T-cell (primary cell): ENCODE data around the gene ZRANB1. TPM values are rescaled to one million over a fixed set of nuclear protein-coding genes. Genes with fewer than 3 reads are reported as not detected.

Source experiments
- ATAC-seq, 4 experiments: fragments of 200-7000 bp in 3 of 4; fragments of 150-1000 bp in 1 of 4; cut with Tn5 transposase; replicated peaks in 1 of 4; 1 replicate in 3 of 4; 2 replicates in 1 of 4; pipeline ENCODE4 v1.10.0; 2021; ENCODE audit warnings: moderate library complexity in 3 of 4, mild to moderate bottlenecking in 2 of 4, moderate number of reproducible peaks in 1 of 4
- CTCF ChIA-PET, 2 donors: fragments of 300-600 bp; sonication (Branson Sonifier 250); formaldehyde crosslinking; loops; one replicate each; lab custom pipeline; 2022; ENCODE audit warnings: antibody characterized with exemption in 2 of 2; lab: Charles Lee
- POLR2A ChIA-PET, 2 donors: fragments of 300-600 bp; sonication (Branson Sonifier 250); formaldehyde crosslinking; loops; one replicate each; lab custom pipeline; 2022; ENCODE audit warnings: antibody characterized with exemption in 2 of 2; lab: Charles Lee
- DNase-seq, 35 experiments: peaks; one replicate each; pipeline versions ENCODE4 v3.0.0 to v3.0.0-alpha.2; 2013 to 2023
- H3K27ac ChIP-seq: one replicate; pipeline ENCODE4 v1.5.1; 2013; ENCODE audit warnings: low read length
- H3K27me3 ChIP-seq, 2 experiments: replicated peaks in 1 of 2; 1 replicate in 1 of 2; 2 replicates in 1 of 2; pipeline versions ENCODE4 v1.6.1 to v1.7.0; 2013; ENCODE audit warnings: low read length in 1 of 2, mixed read lengths in 1 of 2; ENCODE audit not compliant: control insufficient read depth in 2 of 2, insufficient read depth in 2 of 2; ENCODE audit errors: extremely low read depth in 1 of 2
- H3K36me3 ChIP-seq, 2 donors: 1 replicate in 1 of 2; 2 replicates in 1 of 2; pipeline versions ENCODE4 v1.6.1 to v1.7.0; 2013; ENCODE audit warnings: low read length in 1 of 2; ENCODE audit not compliant: control insufficient read depth in 2 of 2, insufficient read depth in 1 of 2; ENCODE audit errors: extremely low read depth in 1 of 2
- H3K4me1 ChIP-seq, 2 experiments: 1 replicate in 1 of 2; 2 replicates in 1 of 2; pipeline versions ENCODE4 v1.6.1 to v1.7.0; 2013; ENCODE audit warnings: low read length in 2 of 2, mixed read lengths in 1 of 2; ENCODE audit not compliant: insufficient read depth in 2 of 2, control insufficient read depth in 1 of 2; ENCODE audit errors: extremely low read depth in 1 of 2
- H3K4me3 ChIP-seq, 2 donors: 1 replicate in 1 of 2; 2 replicates in 1 of 2; pipeline versions ENCODE4 v1.5.1 to v1.7.0; 2013; ENCODE audit warnings: mild to moderate bottlenecking in 2 of 2, low read length in 1 of 2, moderate library complexity in 1 of 2; ENCODE audit not compliant: control insufficient read depth in 1 of 2; ENCODE audit errors: extremely low read depth in 1 of 2
- H3K9me3 ChIP-seq: 2 replicates; pipeline ENCODE4 v1.7.0; 2013
- H3K27ac Mint-ChIP-seq, 2 donors: one replicate each; pipeline ENCODE4 v1.8.0; 2020 to 2021; ENCODE audit warnings: mild to moderate bottlenecking in 2 of 2, mixed read lengths in 2 of 2
- H3K27me3 Mint-ChIP-seq, 2 donors: one replicate each; pipeline ENCODE4 v1.8.0; 2021 to 2022; ENCODE audit warnings: mixed read lengths in 2 of 2
- H3K36me3 Mint-ChIP-seq: one replicate; pipeline ENCODE4 v1.8.0; 2021; ENCODE audit warnings: mixed read lengths
- H3K4me1 Mint-ChIP-seq, 3 donors: one replicate each; pipeline ENCODE4 v1.8.0; 2020 to 2022; ENCODE audit warnings: mixed read lengths in 3 of 3, mild to moderate bottlenecking in 1 of 3
- H3K4me3 Mint-ChIP-seq, 3 donors: one replicate each; pipeline ENCODE4 v1.8.0; 2020 to 2022; ENCODE audit warnings: mild to moderate bottlenecking in 3 of 3, mixed read lengths in 3 of 3, moderate library complexity in 3 of 3
- H3K9me3 Mint-ChIP-seq, 3 donors: one replicate each; pipeline ENCODE4 v1.8.0; 2020 to 2022; ENCODE audit warnings: mixed read lengths in 3 of 3
- WGBS: methylation state at CpG from one replicate; pipeline ENCODE4 v1.1.5; 2013; ENCODE audit warnings: missing lambda C conversion rate; ENCODE audit not compliant: insufficient coverage; 5-methylcytosine and 5-hydroxymethylcytosine counted together
- total RNA-seq, 35 experiments: library from RNA in 6 of 35; stranded (reverse) in 6 of 35; fragments of 120-200 nt in 1 of 35; gene quantifications; one replicate each; pipeline versions ENCODE4 v1.2.1 to v1.2.4 and lab custom pipeline; 2013 to 2026

ZRANB1 gene
- total RNA-seq (10 to 100 TPM; 18.5 to 21.4 (median 19.1) TPM), total RNA-seq (lab: John Stamatoyannopoulos, UW) (53.4 to 109 (median 82.5) reads per million in 29 experiments)
- total RNA-seq (2013): 24.5 TPM

DNA sequence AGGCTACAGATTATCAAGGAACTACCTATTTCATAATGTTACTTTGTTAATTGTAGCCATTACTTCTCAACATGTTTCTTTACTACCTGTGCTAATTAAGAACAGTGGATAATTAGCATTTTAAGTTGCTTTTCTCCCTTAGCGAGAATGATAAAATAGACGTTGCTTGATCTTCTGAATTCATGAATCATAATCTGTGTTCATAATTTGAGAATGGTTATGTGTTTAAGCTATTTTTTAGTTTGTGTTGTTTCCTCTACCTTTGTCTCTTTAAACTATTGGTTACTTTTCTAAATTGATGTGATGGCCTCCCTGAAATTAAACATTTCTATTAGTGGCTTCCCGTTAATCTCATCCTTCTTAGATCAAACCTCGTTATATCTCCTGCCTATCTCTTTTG lies at the start of gene ZRANB1:
Gene ZRANB1, plus strand, starts transcription at position 301 of the 400 bp plus-strand sequence. CDS start 371 bp downstream, outside the sequence.
- Histone ChIP-seq H3K4me1 (peaks cover 4 to 6% of the 10 kb centered on the region in 2 experiments), H3K36me3 (peaks cover 3 to 6% of the 10 kb centered on the region in 2 donors), H3K9me3 (no peaks in the 10 kb centered on the region), H3K4me3 (no peak within 1 kb of the TSS), H3K27me3 (no peaks in the 10 kb centered on the region), H3K27ac (no peak within 1 kb of the TSS)
- Mint-ChIP-seq H3K9me3 (no peaks in the 10 kb centered on the region), H3K36me3 (peaks cover 28% of the 10 kb centered on the region), H3K27me3 (no peaks in the 10 kb centered on the region), H3K4me1 (peaks cover 65 to 76% (median 73%) of the 10 kb centered on the region in 3 donors), H3K27ac (no peak within 1 kb of the TSS), H3K4me3 (peak within 1 kb of the TSS in 1 of 3 donors; percentile 0)
- ChIA-PET POLR2A (no interaction called here), CTCF (no interaction called here)
- no peak for ATAC-seq
- DNase-seq: no peak
- no CpG with 5 or more reads among the region's 4 CpGs for WGBS

DNA sequence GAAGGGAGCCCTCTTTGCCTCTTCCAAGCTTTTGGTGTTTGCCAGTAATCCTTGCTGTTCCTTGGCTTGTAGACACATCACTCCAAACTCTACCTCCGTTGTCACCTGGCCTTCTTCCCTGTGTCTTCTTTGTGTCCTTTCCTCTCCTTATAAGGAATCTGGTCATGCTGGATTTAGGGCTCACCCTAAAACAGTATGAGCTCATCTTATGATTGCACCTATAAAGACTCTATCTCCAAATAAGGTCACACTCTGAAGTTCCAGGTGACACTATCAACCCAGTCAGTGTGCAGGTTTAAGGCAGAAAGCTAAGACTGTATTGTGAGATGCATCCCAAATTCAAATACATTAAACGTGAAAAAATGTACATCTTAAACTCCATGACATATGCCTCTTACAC lies 49.0 kb upstream of the ZRANB1 start:
- POLR2A ChIA-PET: interaction anchor here in 1 of 2 donors (0.6 kb wide), 1 partner anchor 88 kb away, joined by 3 read pairs; no protein-coding TSS in a partner anchor
- CTCF ChIA-PET: no interaction called here

GRCh38 chr10:124894569-124895215 lies 47.2 kb upstream of the ZRANB1 start:
- Histone ChIP-seq H3K27ac (no peak overlapping the region), H3K4me3 (no peak overlapping the region), H3K36me3 (no peaks in the 10 kb centered on the region), H3K9me3 (no peaks in the 10 kb centered on the region), H3K27me3 (peaks cover 0 to 26% of the 10 kb centered on the region in 2 experiments), H3K4me1 (no peaks in the 10 kb centered on the region)
- Mint-ChIP-seq H3K27me3 (peaks cover 8 to 10% of the 10 kb centered on the region in 2 donors), H3K9me3 (no peaks in the 10 kb centered on the region), H3K4me3 (no peak overlapping the region), H3K27ac (no peak overlapping the region), H3K36me3 (no peaks in the 10 kb centered on the region), H3K4me1 (no peaks in the 10 kb centered on the region)
- no peak for DNase-seq
- WGBS: 83% methylated on average over 2 of the region's 13 CpGs
- ChIA-PET CTCF (no interaction called here), POLR2A (interaction anchor here in 1 of 2 donors (0.7 kb wide), 1 partner anchor 390 kb away, joined by 3 read pairs; no protein-coding TSS in a partner anchor)
- no peak for ATAC-seq

More for the DNA sequence above, 49.0 kb upstream of the ZRANB1 start:
- no peaks in the 10 kb centered on the region for H3K4me1 ChIP-seq
- WGBS: 86% methylated on average over 1 of the region's 2 CpGs
- no peak overlapping the region for H3K4me3 ChIP-seq
- no peaks in the 10 kb centered on the region for H3K9me3 ChIP-seq
- H3K27me3 ChIP-seq: peaks cover 0 to 14% of the 10 kb centered on the region in 2 experiments
- ATAC-seq: no peak
- Mint-ChIP-seq H3K36me3 (no peaks in the 10 kb centered on the region), H3K4me1 (no peaks in the 10 kb centered on the region), H3K4me3 (no peak overlapping the region), H3K27ac (no peak overlapping the region), H3K27me3 (peaks cover 0 to 3% of the 10 kb centered on the region in 2 donors), H3K9me3 (no peaks in the 10 kb centered on the region)
- no peaks in the 10 kb centered on the region for H3K36me3 ChIP-seq
- no peak for DNase-seq
- H3K27ac ChIP-seq: no peak overlapping the region

- Mint-ChIP-seq H3K27ac (no peak overlapping the region), H3K4me3 (no peak overlapping the region), H3K27me3 (peaks cover 8 to 13% of the 10 kb centered on the region in 2 donors), H3K9me3 (no peaks in the 10 kb centered on the region), H3K36me3 (no peaks in the 10 kb centered on the region), H3K4me1 (no peaks in the 10 kb centered on the region)
- no peaks in the 10 kb centered on the region for H3K9me3 ChIP-seq
- ChIA-PET POLR2A (no interaction called here), CTCF (no interaction called here)
- H3K36me3 ChIP-seq: no peaks in the 10 kb centered on the region
- no peak overlapping the region for H3K4me3 ChIP-seq
- H3K27me3 ChIP-seq: peaks cover 0 to 30% of the 10 kb centered on the region in 2 experiments
- no peak for DNase-seq
- no peak for ATAC-seq
- WGBS: no CpG with 5 or more reads among the region's 4 CpGs
- no peaks in the 10 kb centered on the region for H3K4me1 ChIP-seq
- no peak overlapping the region for H3K27ac ChIP-seq
Observed at GRCh38 chr10:124896751-124897150, 45.2 kb upstream of the ZRANB1 start.

- Mint-ChIP-seq H3K27ac (no peak overlapping the region), H3K27me3 (peaks cover 11 to 21% of the 10 kb centered on the region in 2 donors), H3K4me1 (no peaks in the 10 kb centered on the region), H3K4me3 (no peak overlapping the region), H3K36me3 (no peaks in the 10 kb centered on the region), H3K9me3 (no peaks in the 10 kb centered on the region)
- no peaks in the 10 kb centered on the region for H3K36me3 ChIP-seq
- ChIA-PET CTCF (no interaction called here), POLR2A (no interaction called here)
- DNase-seq (no peak), ATAC-seq (no peak)
- H3K27ac ChIP-seq: no peak overlapping the region
- no peaks in the 10 kb centered on the region for H3K4me1 ChIP-seq
- peaks cover 0 to 26% of the 10 kb centered on the region in 2 experiments for H3K27me3 ChIP-seq
- no peak overlapping the region for H3K4me3 ChIP-seq
- H3K9me3 ChIP-seq: no peaks in the 10 kb centered on the region
- WGBS: 79% methylated on average over 9 of the region's 9 CpGs
Observed at GRCh38 chr10:124898471-124898870, 43.5 kb upstream of the ZRANB1 start.

- Histone ChIP-seq H3K9me3 (no peaks in the 10 kb centered on the region), H3K27ac (no peak overlapping the region), H3K27me3 (peaks cover 0 to 26% of the 10 kb centered on the region in 2 experiments), H3K4me3 (no peak overlapping the region), H3K4me1 (no peaks in the 10 kb centered on the region), H3K36me3 (no peaks in the 10 kb centered on the region)
- ATAC-seq (no peak), DNase-seq (no peak)
- no peaks in the 10 kb centered on the region for H3K4me1 Mint-ChIP-seq
- no peaks in the 10 kb centered on the region for H3K9me3 Mint-ChIP-seq
- H3K4me3 Mint-ChIP-seq: no peak overlapping the region
- POLR2A ChIA-PET: no interaction called here
- no peaks in the 10 kb centered on the region for H3K36me3 Mint-ChIP-seq
- peaks cover 11 to 21% of the 10 kb centered on the region in 2 donors for H3K27me3 Mint-ChIP-seq
- CTCF ChIA-PET: no interaction called here
- no peak overlapping the region for H3K27ac Mint-ChIP-seq
- WGBS: 100% methylated on average over 5 of the region's 11 CpGs
Observed at GRCh38 chr10:124899151-124899550, 42.8 kb upstream of the ZRANB1 start.
